K562 (cell line): Measurements from ENCODE around the gene SART1. TPM values are rescaled to one million over a fixed set of nuclear protein-coding genes. Genes with fewer than 3 reads are reported as not detected.

Experiments
- BMI1 ChIP-seq: fragments of 150-350 bp; IDR thresholded peaks from 2 replicates; pipeline ENCODE4 v1.6.1; 2014; ENCODE audit warnings: low read length
- CHD2 ChIP-seq: IDR thresholded peaks from 2 replicates; pipeline ENCODE4 v1.6.1; 2011; ENCODE audit warnings: low read depth, low read length
- CTCF ChIP-seq, 3 experiments: IDR thresholded peaks in 2 of 3; conservative IDR thresholded peaks in 1 of 3; 2 replicates each; pipeline ENCODE4 v1.5.1; 2011 to 2012; ENCODE audit warnings: low read length in 3 of 3, mild to moderate bottlenecking in 3 of 3, control low read depth in 2 of 3, improper control_type of control experiment in 1 of 3, inconsistent platforms in 1 of 3, low read depth in 1 of 3, mixed read lengths in 1 of 3, moderate library complexity in 1 of 3; ENCODE audit not compliant: insufficient read depth in 2 of 3
- E2F8 ChIP-seq: fragments of 450-650 bp; IDR thresholded peaks from 2 replicates; pipeline ENCODE4 v1.7.1; 2018; ENCODE audit warnings: mild to moderate bottlenecking, low read depth; ENCODE audit not compliant: partially characterized antibody
- EWSR1 ChIP-seq: fragments of 450-650 bp; IDR thresholded peaks from 2 replicates; pipeline ENCODE4 v1.6.1; 2018; ENCODE audit warnings: borderline replicate concordance, mild to moderate bottlenecking, low read depth, moderate library complexity; ENCODE audit not compliant: partially characterized antibody
- GABPB2 ChIP-seq: fragments of 250-450 bp; sonication (Bioruptor Pico); conservative IDR thresholded peaks from 2 replicates; pipeline ENCODE4 v1.5.1; 2021; ENCODE audit warnings: mild to moderate bottlenecking
- HLTF ChIP-seq: fragments of 450-650 bp; IDR thresholded peaks from 2 replicates; pipeline ENCODE4 v1.6.1; 2016
- JUNB ChIP-seq: fragments of 450-650 bp; formaldehyde crosslinking; conservative IDR thresholded peaks from 2 replicates; pipeline ENCODE4 v1.4.0; 2020; ENCODE audit warnings: mild to moderate bottlenecking
- PHB2 ChIP-seq: fragments of 450-650 bp; IDR thresholded peaks from 2 replicates; pipeline ENCODE4 v1.6.1; 2017; ENCODE audit warnings: low read depth
- POU5F1 ChIP-seq: fragments of 150-350 bp; IDR thresholded peaks from 2 replicates; pipeline ENCODE4 v1.6.1; 2014; ENCODE audit warnings: borderline replicate concordance, low read length, low read depth, mild to moderate bottlenecking; ENCODE audit not compliant: partially characterized antibody
- PURB ChIP-seq: sonication (generic); formaldehyde crosslinking; IDR thresholded peaks from 2 replicates; pipeline ENCODE4 v1.9.0; 2021; ENCODE audit warnings: low read depth, mild to moderate bottlenecking, missing genetic modification reagents
- RBM25 ChIP-seq: fragments of 200-400 bp; formaldehyde crosslinking; IDR thresholded peaks from 2 replicates; pipeline ENCODE4 v1.6.1; 2018; ENCODE audit warnings: low read length, low read depth, moderate library complexity; ENCODE audit not compliant: severe bottlenecking
- RHOXF2B ChIP-seq: fragments of 250-450 bp; sonication (Bioruptor Pico); conservative IDR thresholded peaks from 2 replicates; pipeline ENCODE4 v1.5.1; 2021
- SRF ChIP-seq, 2 experiments: fragments of 250-450, 450-650 bp in 1 of 2; sonication (Bioruptor Pico) in 1 of 2; sonication (generic) in 1 of 2; formaldehyde crosslinking; IDR thresholded peaks; 2 replicates each; pipeline versions ENCODE4 v1.5.0 to v1.5.1; 2020 to 2022; ENCODE audit warnings: mild to moderate bottlenecking in 1 of 2, missing genetic modification reagents in 1 of 2
- TFAM ChIP-seq: fragments of 250-450 bp; sonication (Bioruptor Pico); conservative IDR thresholded peaks from 2 replicates; pipeline ENCODE4 v1.5.0; 2021; ENCODE audit warnings: mild to moderate bottlenecking, moderate library complexity
- THAP7 ChIP-seq: fragments of 250-450 bp; sonication (Bioruptor Pico); IDR thresholded peaks from 2 replicates; pipeline ENCODE4 v1.5.0; 2021
- ZC3H11A ChIP-seq: IDR thresholded peaks from 2 replicates; pipeline ENCODE4 v1.6.1; 2012; ENCODE audit warnings: low read depth, low read length, improper control_type of control experiment
- ZC3H8 ChIP-seq: fragments of 450-650 bp; IDR thresholded peaks from 2 replicates; pipeline ENCODE4 v1.6.1; 2017
- ZFP1 ChIP-seq: fragments of 450-650 bp; formaldehyde crosslinking; IDR thresholded peaks from 2 replicates; pipeline ENCODE4 v1.4.0; 2020; ENCODE audit warnings: mild to moderate bottlenecking, mixed read lengths
- ZNF253 ChIP-seq: fragments of 250-450 bp; sonication (Bioruptor Pico); conservative IDR thresholded peaks from 2 replicates; pipeline ENCODE4 v1.6.1; 2021; ENCODE audit warnings: mild to moderate bottlenecking
- ZNF395 ChIP-seq: fragments of 200-800 bp; sonication (Bioruptor generic); IDR thresholded peaks from 2 replicates; pipeline ENCODE4 v1.6.1; 2017; ENCODE audit warnings: missing genetic modification characterization, missing compliant biosample characterization
- ZNF41 ChIP-seq: fragments of 250-450 bp; sonication (Bioruptor Pico); conservative IDR thresholded peaks from 2 replicates; pipeline ENCODE4 v1.4.0; 2020; ENCODE audit warnings: mild to moderate bottlenecking
- polyA plus RNA-seq, 8 experiments: library from polyadenylated mRNA; depleted of rRNA in 4 of 8; stranded (reverse) in 5 of 8; unstranded in 3 of 8; fragments of >200 nt; fragmentation: Nextera tagmentation in 2 of 8; fragmentation: Illumina TruSeq in 1 of 8; extraction: Ambion mirVana in 2 of 8; extraction: Trizol in 1 of 8; gene quantifications; 2 replicates each; pipeline versions ENCODE4 v1.2.1 to v1.2.3, GENCODE V29; 2011 to 2014; ENCODE audit warnings: inconsistent platforms in 1 of 8, missing spikeins in 1 of 8
- total RNA-seq, 7 experiments: library from RNA; depleted of rRNA in 6 of 7; stranded (reverse); fragments of >200 nt in 6 of 7; fragmentation: Illumina TruSeq in 2 of 7; extraction: Trizol in 2 of 7; gene quantifications; 2 replicates each; pipeline versions ENCODE4 v1.2.1 to v1.2.3, GENCODE V29; 2011 to 2021; ENCODE audit warnings: low replicate concordance in 1 of 7

The SART1 gene
- total and polyA plus RNA-seq, 9 of the 15 experiments (the other 6 are each of a cell fraction or from before 2014, with no cell fraction given): 4.8 to 84.1 (median 31.7) TPM

- TF ChIP-seq E2F8: peak; percentile 95
- 0 out of 2 replicates have a peak, but pooled peaks have one; percentile 60 for TF ChIP-seq RHOXF2B (CRISPR knock-in tag)
- 0 out of 2 replicates have a peak, but pooled peaks have one; percentile 17 for TF ChIP-seq JUNB (CRISPR knock-in tag)
- peak; percentile 61; the same call in 1 of the 2 replicates for TF ChIP-seq HLTF
- TF ChIP-seq POU5F1: peak; percentile 9
- no peak for TF ChIP-seq BMI1
- 0 out of 4 replicates have a peak, but pooled peaks of 1 of the 2 experiments have one; percentile 40 for TF ChIP-seq SRF (CRISPR knock-in tag; IDR thresholded peaks at IDR 0.05)
- TF ChIP-seq CTCF (IDR thresholded peaks at IDR 0.05 in 2 of 3, conservative IDR thresholded peaks at IDR 0.05 in 1 of 3; ENCODE audit: insufficient read depth in 2 of 3, low read depth in 1 of 3, low read length in 3 of 3): no peak
- peak; percentile 63; the same call in 1 of the 2 replicates for TF ChIP-seq ZNF395
- TF ChIP-seq PURB (CRISPR knock-in tag): no peak
- TF ChIP-seq TFAM (CRISPR knock-in tag): no peak
- TF ChIP-seq PHB2: peak; percentile 37; the same call in 1 of the 2 replicates
- TF ChIP-seq ZNF41 (CRISPR knock-in tag): no peak
- TF ChIP-seq ZNF253: no peak
- 0 out of 2 replicates have a peak, but pooled peaks have one; percentile 39 for TF ChIP-seq ZC3H11A
- TF ChIP-seq THAP7: no peak
- no peak for TF ChIP-seq GABPB2 (CRISPR knock-in tag)
- TF ChIP-seq ZC3H8: no peak
- 0 out of 2 replicates have a peak, but pooled peaks have one; percentile 31 for TF ChIP-seq ZFP1 (CRISPR knock-in tag)
- TF ChIP-seq RBM25: no peak
- TF ChIP-seq CHD2: 0 out of 2 replicates have a peak, but pooled peaks have one; percentile 14
- no peak for TF ChIP-seq EWSR1
Measured at GRCh38 chr11:65961267-65962140, at the start of gene SART1 (continued).
